Measurements from ENCODE around the gene NFIX. TPM values are rescaled to one million over a fixed set of nuclear protein-coding genes. Genes with fewer than 3 reads are reported as not detected.

The NFIX gene
- total and polyA plus RNA-seq, 2 of the 13 experiments (the other 11 are each of a cell fraction or from before 2014, with no cell fraction given) = 3.4 to 5.4 TPM

DNA sequence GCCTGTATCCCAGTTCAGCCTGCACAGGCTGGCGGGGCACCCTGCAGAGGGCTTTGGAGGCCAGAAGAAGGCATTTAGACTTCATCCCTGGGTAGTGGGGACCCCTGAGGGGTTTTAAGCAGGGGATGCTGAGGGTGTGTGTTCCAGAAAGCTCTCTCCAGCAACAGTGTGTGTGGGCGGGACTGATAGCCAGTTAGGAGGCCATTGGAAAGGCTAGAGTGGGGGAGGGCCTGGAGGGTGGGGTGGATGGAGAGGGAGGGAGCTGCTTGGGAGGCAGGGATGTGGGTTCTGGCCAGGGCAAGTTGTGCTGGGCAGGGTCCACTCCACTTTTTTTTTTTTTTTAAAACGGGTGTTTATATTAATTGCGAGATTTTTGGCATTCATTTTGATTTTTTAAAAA lies 79.1 kb downstream of the NFIX start:
- Histone ChIP-seq H3K9me3 (ENCODE audit: low read length) (no peaks in the 10 kb centered on the region), H3K4me1 (ENCODE audit: insufficient read depth, low read length) (peaks cover 6% of the 10 kb centered on the region), H3K27me3 (ENCODE audit: control insufficient read depth in 1 of 2, insufficient read depth in 2 of 2, low read length in 2 of 2) (no peaks in the 10 kb centered on the region), H3K4me3 (replicated peaks in 1 of 3; ENCODE audit: insufficient read depth in 1 of 3, low read depth in 2 of 3, low read length in 3 of 3) (no peak overlapping the region), H3K36me3 (replicated peaks in 1 of 2; ENCODE audit: control insufficient read depth in 1 of 2, insufficient read depth in 2 of 2, low read length in 2 of 2) (peaks cover 17 to 56% of the 10 kb centered on the region in 2 experiments; a peak in 4 of 5 replicates), H4K20me1 (ENCODE audit: insufficient read depth, low read length) (no peaks in the 10 kb centered on the region), H3K4me2 (ENCODE audit: low read depth, low read length) (no peak overlapping the region), H3K27ac (ENCODE audit: extremely low read length, insufficient read depth, low read length) (no peak overlapping the region), H3K79me2 (ENCODE audit: insufficient read depth, low read length) (no peaks in the 10 kb centered on the region), H2AFZ (ENCODE audit: low read length) (no peak overlapping the region), H3K9ac (ENCODE audit: insufficient read depth, low read depth, low read length) (no peak overlapping the region)
- in situ Hi-C loops (cut with HindIII; ENCODE audit: extremely low pct_ligation_motif_present, low pct_unique_long_range_greater_than_20kb) (no loop called here), intact Hi-C loops (cut with micrococcal nuclease; ENCODE audit: unreplicated experiment) (no loop called here)
- TF ChIP-seq, protein P1, sequence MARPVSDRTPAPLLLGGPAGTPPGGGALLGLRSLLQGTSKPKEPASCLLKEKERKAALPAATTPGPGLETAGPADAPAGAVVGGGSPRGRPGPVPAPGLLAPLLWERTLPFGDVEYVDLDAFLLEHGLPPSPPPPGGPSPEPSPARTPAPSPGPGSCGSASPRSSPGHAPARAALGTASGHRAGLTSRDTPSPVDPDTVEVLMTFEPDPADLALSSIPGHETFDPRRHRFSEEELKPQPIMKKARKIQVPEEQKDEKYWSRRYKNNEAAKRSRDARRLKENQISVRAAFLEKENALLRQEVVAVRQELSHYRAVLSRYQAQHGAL (CRISPR knock-in tag; IDR thresholded peaks at IDR 0.05; ENCODE audit: not compliant biosample characterization) = no peak
- TF ChIP-seq, protein P2, sequence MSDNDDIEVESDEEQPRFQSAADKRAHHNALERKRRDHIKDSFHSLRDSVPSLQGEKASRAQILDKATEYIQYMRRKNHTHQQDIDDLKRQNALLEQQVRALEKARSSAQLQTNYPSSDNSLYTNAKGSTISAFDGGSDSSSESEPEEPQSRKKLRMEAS (IDR thresholded peaks at IDR 0.05) = no peak
- TF ChIP-seq, protein P3, sequence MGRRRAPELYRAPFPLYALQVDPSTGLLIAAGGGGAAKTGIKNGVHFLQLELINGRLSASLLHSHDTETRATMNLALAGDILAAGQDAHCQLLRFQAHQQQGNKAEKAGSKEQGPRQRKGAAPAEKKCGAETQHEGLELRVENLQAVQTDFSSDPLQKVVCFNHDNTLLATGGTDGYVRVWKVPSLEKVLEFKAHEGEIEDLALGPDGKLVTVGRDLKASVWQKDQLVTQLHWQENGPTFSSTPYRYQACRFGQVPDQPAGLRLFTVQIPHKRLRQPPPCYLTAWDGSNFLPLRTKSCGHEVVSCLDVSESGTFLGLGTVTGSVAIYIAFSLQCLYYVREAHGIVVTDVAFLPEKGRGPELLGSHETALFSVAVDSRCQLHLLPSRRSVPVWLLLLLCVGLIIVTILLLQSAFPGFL (CRISPR knock-in tag; IDR thresholded peaks at IDR 0.05) = no peak
- TF ChIP-seq, protein P4, sequence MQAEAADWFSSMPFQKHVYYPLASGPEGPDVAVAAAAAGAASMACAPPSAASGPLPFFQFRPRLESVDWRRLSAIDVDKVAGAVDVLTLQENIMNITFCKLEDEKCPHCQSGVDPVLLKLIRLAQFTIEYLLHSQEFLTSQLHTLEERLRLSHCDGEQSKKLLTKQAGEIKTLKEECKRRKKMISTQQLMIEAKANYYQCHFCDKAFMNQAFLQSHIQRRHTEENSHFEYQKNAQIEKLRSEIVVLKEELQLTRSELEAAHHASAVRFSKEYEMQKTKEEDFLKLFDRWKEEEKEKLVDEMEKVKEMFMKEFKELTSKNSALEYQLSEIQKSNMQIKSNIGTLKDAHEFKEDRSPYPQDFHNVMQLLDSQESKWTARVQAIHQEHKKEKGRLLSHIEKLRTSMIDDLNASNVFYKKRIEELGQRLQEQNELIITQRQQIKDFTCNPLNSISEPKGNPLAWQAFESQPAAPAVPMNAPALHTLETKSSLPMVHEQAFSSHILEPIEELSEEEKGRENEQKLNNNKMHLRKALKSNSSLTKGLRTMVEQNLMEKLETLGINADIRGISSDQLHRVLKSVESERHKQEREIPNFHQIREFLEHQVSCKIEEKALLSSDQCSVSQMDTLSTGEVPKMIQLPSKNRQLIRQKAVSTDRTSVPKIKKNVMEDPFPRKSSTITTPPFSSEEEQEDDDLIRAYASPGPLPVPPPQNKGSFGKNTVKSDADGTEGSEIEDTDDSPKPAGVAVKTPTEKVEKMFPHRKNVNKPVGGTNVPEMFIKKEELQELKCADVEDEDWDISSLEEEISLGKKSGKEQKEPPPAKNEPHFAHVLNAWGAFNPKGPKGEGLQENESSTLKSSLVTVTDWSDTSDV (CRISPR knock-in tag; IDR thresholded peaks at IDR 0.05) = no peak
- TF ChIP-seq ZNF20 (CRISPR knock-in tag; IDR thresholded peaks at IDR 0.05) = no peak
- no peak for TF ChIP-seq ATRX (CRISPR knock-in tag; IDR thresholded peaks at IDR 0.05; ENCODE audit: borderline replicate concordance)
- TF ChIP-seq IRX3 (CRISPR knock-in tag; IDR thresholded peaks at IDR 0.05; ENCODE audit: borderline replicate concordance, low read depth) = no peak
- TF ChIP-seq BRD4 (CRISPR knock-in tag; IDR thresholded peaks at IDR 0.05) = no peak
- TF ChIP-seq CHCHD3 (CRISPR knock-in tag; IDR thresholded peaks at IDR 0.05) = no peak
- no peak for TF ChIP-seq ZFP62 (CRISPR knock-in tag; IDR thresholded peaks at IDR 0.05)
- TF ChIP-seq FOXC1 (CRISPR knock-in tag; IDR thresholded peaks at IDR 0.05; ENCODE audit: borderline replicate concordance) = no peak
- TF ChIP-seq AGO2 (optimal IDR thresholded peaks at IDR 0.05; ENCODE audit: low read depth, low read length) = no peak
- no peak for TF ChIP-seq PLRG1 (conservative IDR thresholded peaks at IDR 0.05)
- TF ChIP-seq ZNF30 (CRISPR knock-in tag; IDR thresholded peaks at IDR 0.05) = no peak
- TF ChIP-seq HHEX (CRISPR knock-in tag; IDR thresholded peaks at IDR 0.05) = no peak
- no peak for TF ChIP-seq ZNF296 (CRISPR knock-in tag; conservative IDR thresholded peaks at IDR 0.05)
- TF ChIP-seq, protein P5, sequence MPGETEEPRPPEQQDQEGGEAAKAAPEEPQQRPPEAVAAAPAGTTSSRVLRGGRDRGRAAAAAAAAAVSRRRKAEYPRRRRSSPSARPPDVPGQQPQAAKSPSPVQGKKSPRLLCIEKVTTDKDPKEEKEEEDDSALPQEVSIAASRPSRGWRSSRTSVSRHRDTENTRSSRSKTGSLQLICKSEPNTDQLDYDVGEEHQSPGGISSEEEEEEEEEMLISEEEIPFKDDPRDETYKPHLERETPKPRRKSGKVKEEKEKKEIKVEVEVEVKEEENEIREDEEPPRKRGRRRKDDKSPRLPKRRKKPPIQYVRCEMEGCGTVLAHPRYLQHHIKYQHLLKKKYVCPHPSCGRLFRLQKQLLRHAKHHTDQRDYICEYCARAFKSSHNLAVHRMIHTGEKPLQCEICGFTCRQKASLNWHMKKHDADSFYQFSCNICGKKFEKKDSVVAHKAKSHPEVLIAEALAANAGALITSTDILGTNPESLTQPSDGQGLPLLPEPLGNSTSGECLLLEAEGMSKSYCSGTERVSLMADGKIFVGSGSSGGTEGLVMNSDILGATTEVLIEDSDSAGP (CRISPR knock-in tag; IDR thresholded peaks at IDR 0.05; ENCODE audit: borderline replicate concordance) = no peak
- FAIRE-seq (no peak), DNase-seq (ENCODE audit: low spot score) (no peak), ATAC-seq (no peak)
- no TSS peak for BruUV-seq (replicated peaks)
- WGBS (ENCODE audit: low lambda C conversion rate) = 88% methylated on average over 4 of the region's 4 CpGs
- CTCF ChIA-PET (ENCODE audit: low intra/inter-chr PET ratio, low total read pairs) = no interaction called here
- POLR2A ChIA-PET = no interaction called here
